Measurements from ENCODE around the gene PDHA2. TPM values are rescaled to one million over a fixed set of nuclear protein-coding genes. Genes with fewer than 3 reads are reported as not detected.

The PDHA2 gene
- total RNA-seq, 2 donors from 2014 or later = not detected

- Mint-ChIP-seq H3K27ac (no peak overlapping the region), H3K4me1 (no peaks in the 10 kb centered on the region), H3K4me3 (no peak overlapping the region), H3K27me3 (no peaks in the 10 kb centered on the region), H3K36me3 (ENCODE audit: low read depth) (no peaks in the 10 kb centered on the region), H3K9me3 (no peaks in the 10 kb centered on the region)
- no peak for ATAC-seq (replicated peaks)
Measured at GRCh38 chr4:95877636-95878035, 37.7 kb downstream of the PDHA2 start.

- Mint-ChIP-seq H3K36me3 (ENCODE audit: low read depth) (no peaks in the 10 kb centered on the region), H3K27ac (no peak overlapping the region), H3K27me3 (no peaks in the 10 kb centered on the region), H3K4me1 (no peaks in the 10 kb centered on the region), H3K4me3 (no peak overlapping the region), H3K9me3 (peaks cover 10% of the 10 kb centered on the region)
- ATAC-seq (replicated peaks) = no peak
Measured at GRCh38 chr4:95887551-95887950, 47.7 kb downstream of the PDHA2 start.

DNA sequence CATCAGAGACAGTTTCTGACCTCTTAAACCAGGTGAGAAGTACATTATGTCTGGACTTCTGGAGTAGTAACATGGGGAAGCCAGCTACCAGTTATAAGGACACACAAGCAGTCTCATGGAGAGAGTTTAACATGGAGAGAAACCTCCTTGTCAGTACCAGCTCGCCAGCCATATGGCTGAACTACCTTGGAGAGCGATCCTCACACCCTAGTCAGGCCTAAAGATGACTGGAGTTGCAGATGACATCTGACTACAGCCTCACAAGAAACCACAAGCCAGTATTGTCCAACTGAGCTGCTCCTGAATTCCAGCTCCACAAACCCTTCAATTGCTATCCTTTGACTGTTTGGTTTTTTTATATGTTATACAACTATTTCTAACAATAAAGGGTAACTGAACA is 49.8 kb downstream of the PDHA2 start:
- Mint-ChIP-seq H3K27me3 (no peaks in the 10 kb centered on the region), H3K4me1 (no peaks in the 10 kb centered on the region), H3K27ac (no peak overlapping the region), H3K36me3 (ENCODE audit: low read depth) (no peaks in the 10 kb centered on the region), H3K9me3 (peaks cover 4% of the 10 kb centered on the region), H3K4me3 (no peak overlapping the region)
- ATAC-seq (replicated peaks) = no peak
